ENCODE data around the gene BCAR3.

The BCAR3 gene

GRCh38 chr1:93638307-93638847, 43.3 kb downstream of the BCAR3 start:
- Histone ChIP-seq H3K9me3 (ENCODE audit: insufficient read depth, low read length) (peaks cover 10% of the 10 kb centered on the region; the same call in 1 of the 2 replicates), H3K4me1 (ENCODE audit: insufficient read depth, insufficient read length) (peaks cover 3% of the 10 kb centered on the region), H3K27me3 (ENCODE audit: insufficient read depth, insufficient read length) (no peaks in the 10 kb centered on the region), H3K9ac (ENCODE audit: insufficient read length, low read depth) (no peak overlapping the region), H3K36me3 (ENCODE audit: insufficient read depth, insufficient read length, low read length) (peaks cover 47% of the 10 kb centered on the region), H3K4me3 (ENCODE audit: insufficient read length, low read depth) (no peak overlapping the region)
- TF ChIP-seq YY1 (IDR thresholded peaks at IDR 0.05; ENCODE audit: insufficient read depth, insufficient read length) (no peak), SUZ12 (IDR thresholded peaks at IDR 0.05; ENCODE audit: extremely low read depth, insufficient read depth, insufficient read length) (no peak), ZNF274 (IDR thresholded peaks at IDR 0.05; ENCODE audit: low read depth, low read length) (no peak)
- DNase-seq (ENCODE audit: low read depth, low spot score): no peak

GRCh38 chr1:93636712-93637111, 44.9 kb downstream of the BCAR3 start:
- Histone ChIP-seq H3K9ac (ENCODE audit: insufficient read length, low read depth) (no peak overlapping the region), H3K4me1 (ENCODE audit: insufficient read depth, insufficient read length) (no peaks in the 10 kb centered on the region), H3K4me3 (ENCODE audit: insufficient read length, low read depth) (no peak overlapping the region), H3K27me3 (ENCODE audit: insufficient read depth, insufficient read length) (no peaks in the 10 kb centered on the region), H3K36me3 (ENCODE audit: insufficient read depth, insufficient read length, low read length) (peaks cover 43% of the 10 kb centered on the region), H3K9me3 (ENCODE audit: insufficient read depth, low read length) (peaks cover 10% of the 10 kb centered on the region; the same call in 1 of the 2 replicates)
- DNase-seq (ENCODE audit: low read depth, low spot score): no peak
- no peak for TF ChIP-seq YY1 (IDR thresholded peaks at IDR 0.05; ENCODE audit: insufficient read depth, insufficient read length)
- TF ChIP-seq SUZ12 (IDR thresholded peaks at IDR 0.05; ENCODE audit: extremely low read depth, insufficient read depth, insufficient read length): no peak
- no peak for TF ChIP-seq ZNF274 (IDR thresholded peaks at IDR 0.05; ENCODE audit: low read depth, low read length)

DNA sequence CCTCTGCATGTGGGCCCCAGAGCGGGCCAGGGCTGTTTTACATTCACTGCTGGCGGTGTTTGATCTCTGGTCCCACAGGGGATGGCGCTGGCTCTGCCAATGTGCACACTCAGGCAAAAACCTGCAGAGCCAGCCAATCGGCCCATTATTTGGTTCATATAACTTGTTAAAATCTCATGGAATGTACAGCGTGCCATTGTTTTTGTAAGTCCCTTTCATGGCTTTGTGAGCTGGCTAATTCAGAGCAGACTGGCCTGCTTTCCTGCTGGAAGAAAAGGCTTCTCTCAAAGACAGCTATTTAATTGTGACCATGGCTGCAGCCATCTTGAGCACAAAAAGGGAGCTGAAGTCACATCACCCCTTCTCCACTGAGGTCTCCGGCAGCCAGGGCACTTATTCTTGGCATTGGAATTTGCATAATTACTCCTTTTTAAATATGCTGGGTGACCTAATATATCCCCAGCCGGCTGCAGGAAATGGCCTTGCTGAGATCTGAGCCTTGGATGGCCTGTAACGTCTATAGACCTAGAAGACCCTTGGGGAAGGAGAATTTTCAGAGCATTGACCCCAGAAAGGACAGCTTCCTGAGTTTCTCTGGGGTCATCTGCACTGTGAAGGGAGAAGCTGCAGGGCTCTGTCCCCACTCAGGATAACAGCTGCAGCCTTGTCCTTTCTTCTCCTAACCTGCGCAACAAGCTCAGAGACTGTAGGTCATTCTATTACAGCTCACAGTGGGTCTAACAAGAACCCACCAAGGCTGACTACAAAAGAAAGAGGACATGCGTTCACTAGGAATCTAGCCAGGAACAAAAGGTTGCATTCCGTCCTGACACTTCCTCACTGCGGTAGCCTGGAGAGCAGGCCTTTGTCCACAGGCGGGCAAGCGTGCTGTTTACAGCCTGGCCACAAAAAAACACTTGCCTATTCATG, 45.8 kb downstream of the BCAR3 start:
- no peak for TF ChIP-seq ZNF274 (IDR thresholded peaks at IDR 0.05; ENCODE audit: low read depth, low read length)
- no peak for TF ChIP-seq YY1 (IDR thresholded peaks at IDR 0.05; ENCODE audit: insufficient read depth, insufficient read length)
- no peak for TF ChIP-seq SUZ12 (IDR thresholded peaks at IDR 0.05; ENCODE audit: extremely low read depth, insufficient read depth, insufficient read length)
- peaks cover 43% of the 10 kb centered on the region for H3K36me3 ChIP-seq (ENCODE audit: insufficient read depth, insufficient read length, low read length)

DNA sequence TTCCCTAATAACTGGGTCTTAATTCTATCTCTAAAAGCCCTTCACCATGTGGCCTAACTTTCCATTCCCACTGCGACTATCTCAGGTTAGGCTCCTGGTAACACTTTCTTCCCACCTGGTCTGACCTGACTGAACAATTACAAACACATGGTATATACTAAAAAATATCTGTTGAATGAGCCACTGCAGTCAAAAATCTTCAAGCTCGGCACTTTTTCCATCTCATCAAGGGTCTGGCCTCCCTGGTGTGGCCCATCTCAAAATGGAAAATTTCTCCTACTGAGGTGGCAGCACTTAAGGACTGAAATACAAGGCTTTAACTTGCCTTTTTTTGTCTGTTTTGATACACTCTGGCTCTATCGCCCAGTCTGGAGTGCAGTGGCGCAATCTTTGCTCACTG, 48.3 kb downstream of the BCAR3 start:
- Histone ChIP-seq H3K9ac (ENCODE audit: insufficient read length, low read depth) (no peak overlapping the region), H3K4me1 (ENCODE audit: insufficient read depth, insufficient read length) (no peaks in the 10 kb centered on the region), H3K27me3 (ENCODE audit: insufficient read depth, insufficient read length) (no peaks in the 10 kb centered on the region), H3K36me3 (ENCODE audit: insufficient read depth, insufficient read length, low read length) (peaks cover 30% of the 10 kb centered on the region), H3K9me3 (ENCODE audit: insufficient read depth, low read length) (peaks cover 10% of the 10 kb centered on the region; the same call in 1 of the 2 replicates), H3K4me3 (ENCODE audit: insufficient read length, low read depth) (no peak overlapping the region)
- no peak for DNase-seq (ENCODE audit: low read depth, low spot score)
- no peak for TF ChIP-seq ZNF274 (IDR thresholded peaks at IDR 0.05; ENCODE audit: low read depth, low read length)
- no peak for TF ChIP-seq SUZ12 (IDR thresholded peaks at IDR 0.05; ENCODE audit: extremely low read depth, insufficient read depth, insufficient read length)
- TF ChIP-seq YY1 (IDR thresholded peaks at IDR 0.05; ENCODE audit: insufficient read depth, insufficient read length): no peak

More for the DNA sequence above, 45.8 kb downstream of the BCAR3 start:
- Histone ChIP-seq H3K9ac (ENCODE audit: insufficient read length, low read depth) (peak overlapping the region; percentile 29), H3K9me3 (ENCODE audit: insufficient read depth, low read length) (peaks cover 10% of the 10 kb centered on the region; the same call in 1 of the 2 replicates), H3K4me1 (ENCODE audit: insufficient read depth, insufficient read length) (no peaks in the 10 kb centered on the region), H3K4me3 (ENCODE audit: insufficient read length, low read depth) (no peak overlapping the region), H3K27me3 (ENCODE audit: insufficient read depth, insufficient read length) (no peaks in the 10 kb centered on the region)
- DNase-seq (ENCODE audit: low read depth, low spot score): peak; percentile 93

DNA sequence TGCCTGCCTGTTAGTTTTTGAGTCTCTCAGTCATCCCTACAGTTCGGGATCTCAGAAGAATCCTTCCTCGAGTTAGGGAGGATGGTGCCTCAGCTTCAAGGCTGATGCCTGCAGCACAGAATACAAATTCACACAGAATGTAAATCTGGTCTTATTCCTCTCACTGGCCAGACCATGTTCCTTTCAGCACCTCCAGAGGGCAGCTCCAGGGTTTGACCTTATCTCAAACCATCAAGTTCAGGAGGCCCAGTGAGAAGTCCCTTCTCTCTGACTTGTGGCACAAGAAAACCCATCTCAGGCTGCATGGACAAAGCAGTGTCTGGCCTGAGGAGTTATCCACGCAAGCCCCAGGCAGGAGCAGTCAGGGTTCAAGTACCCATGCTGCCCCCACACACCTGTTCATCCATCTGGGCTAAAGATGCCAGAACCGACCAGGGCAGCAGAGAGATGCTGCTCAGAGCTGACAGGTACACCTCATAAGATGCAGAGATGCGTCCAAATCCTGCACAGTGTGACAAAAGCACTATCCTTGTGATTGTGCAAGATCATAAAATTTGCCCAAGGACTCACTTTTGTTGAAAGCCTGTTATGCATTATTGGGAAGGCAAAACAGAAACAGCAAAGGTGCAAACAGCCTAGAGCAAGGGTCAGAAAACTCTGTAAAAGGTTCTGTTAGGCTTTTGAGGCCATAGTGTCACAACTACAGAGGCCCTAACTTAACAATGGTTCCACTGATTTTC, 49.8 kb downstream of the BCAR3 start:
- H3K36me3 ChIP-seq (ENCODE audit: insufficient read depth, insufficient read length, low read length): peaks cover 27% of the 10 kb centered on the region
- DNase-seq (ENCODE audit: low read depth, low spot score): no peak
- H3K27me3 ChIP-seq (ENCODE audit: insufficient read depth, insufficient read length): no peaks in the 10 kb centered on the region
- no peaks in the 10 kb centered on the region for H3K4me1 ChIP-seq (ENCODE audit: insufficient read depth, insufficient read length)
- TF ChIP-seq YY1 (IDR thresholded peaks at IDR 0.05; ENCODE audit: insufficient read depth, insufficient read length) (no peak), ZNF274 (IDR thresholded peaks at IDR 0.05; ENCODE audit: low read depth, low read length) (no peak)
- H3K4me3 ChIP-seq (ENCODE audit: insufficient read length, low read depth): no peak overlapping the region
- peaks cover 10% of the 10 kb centered on the region; the same call in 1 of the 2 replicates for H3K9me3 ChIP-seq (ENCODE audit: insufficient read depth, low read length)
- no peak overlapping the region for H3K9ac ChIP-seq (ENCODE audit: insufficient read length, low read depth)

DNA sequence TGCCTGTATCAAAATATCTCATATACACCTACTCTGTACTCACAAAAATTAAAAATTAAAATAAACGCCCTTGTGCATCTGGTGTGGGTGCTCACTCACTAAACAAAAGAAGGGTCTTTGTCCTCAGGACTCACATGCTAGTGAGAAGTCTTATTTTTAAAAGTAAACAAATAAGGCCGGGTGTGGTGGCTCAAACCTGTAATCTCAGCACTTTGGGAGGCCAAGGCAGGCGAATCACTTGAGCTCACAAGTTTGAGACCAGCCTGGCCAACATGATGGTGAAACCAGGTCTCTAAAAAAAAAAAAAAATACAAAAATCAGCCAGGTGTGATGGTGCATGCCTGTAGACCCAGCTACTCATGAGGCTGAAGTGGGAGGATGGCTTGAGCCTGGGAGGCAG, 51.5 kb downstream of the BCAR3 start:
- Histone ChIP-seq H3K36me3 (ENCODE audit: insufficient read depth, insufficient read length, low read length) (peaks cover 26% of the 10 kb centered on the region), H3K4me1 (ENCODE audit: insufficient read depth, insufficient read length) (peaks cover 5% of the 10 kb centered on the region), H3K27me3 (ENCODE audit: insufficient read depth, insufficient read length) (no peaks in the 10 kb centered on the region), H3K9me3 (ENCODE audit: insufficient read depth, low read length) (peaks cover 10% of the 10 kb centered on the region; the same call in 1 of the 2 replicates), H3K4me3 (ENCODE audit: insufficient read length, low read depth) (no peak overlapping the region), H3K9ac (ENCODE audit: insufficient read length, low read depth) (no peak overlapping the region)
- no peak for DNase-seq (ENCODE audit: low read depth, low spot score)
- no peak for TF ChIP-seq YY1 (IDR thresholded peaks at IDR 0.05; ENCODE audit: insufficient read depth, insufficient read length)
- TF ChIP-seq ZNF274 (IDR thresholded peaks at IDR 0.05; ENCODE audit: low read depth, low read length): no peak
- TF ChIP-seq SUZ12 (IDR thresholded peaks at IDR 0.05; ENCODE audit: extremely low read depth, insufficient read depth, insufficient read length): no peak

Data from NT2/D1 (cell line).